Measurements from ENCODE around the gene ZSWIM6. TPM values are rescaled to one million over a fixed set of nuclear protein-coding genes. Genes with fewer than 3 reads are reported as not detected.

The ZSWIM6 gene
- total and polyA plus RNA-seq, 2 of the 4 experiments (the other 2 are of a cell fraction) = 10.8 to 14.1 TPM

DNA sequence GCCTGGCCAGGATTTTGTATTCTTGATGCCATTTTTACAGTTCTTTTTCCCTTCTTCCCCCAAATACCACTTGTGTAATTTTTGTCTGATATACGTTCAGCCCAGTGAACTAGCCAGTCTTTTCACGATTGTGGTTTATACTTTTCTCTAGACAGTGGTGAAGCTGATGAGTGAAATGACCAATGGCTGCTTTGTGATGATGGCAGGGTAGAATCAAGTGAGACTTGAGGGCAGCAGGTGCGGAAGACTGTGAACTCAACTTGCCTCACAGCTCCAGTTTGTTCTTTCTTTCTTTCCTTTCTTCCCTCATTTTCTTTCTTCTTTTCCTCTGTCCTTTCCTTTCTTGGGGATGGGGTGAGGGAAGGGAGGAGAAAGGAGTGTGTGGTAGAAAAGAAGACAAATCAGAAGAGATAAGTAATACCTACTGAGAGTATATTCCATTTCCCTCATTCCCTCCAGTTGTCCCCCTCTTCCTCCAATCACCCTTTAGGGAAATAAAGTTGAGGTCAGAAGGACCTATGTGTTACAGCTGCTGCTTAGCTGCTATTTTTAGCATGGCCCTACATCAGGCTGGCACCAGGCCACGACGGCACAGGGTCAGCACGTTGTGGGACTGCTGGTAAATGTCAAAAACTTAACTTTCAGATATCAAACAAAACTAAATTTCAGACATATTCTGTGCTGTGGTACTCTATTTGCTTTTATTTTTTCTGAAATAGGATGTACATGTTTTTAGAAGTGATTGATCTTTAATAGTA lies 12.3 kb downstream of the ZSWIM6 start (continued):
- no peak for TF ChIP-seq RFX5 (IDR thresholded peaks at IDR 0.05; ENCODE audit: low read depth, low read length)

DNA sequence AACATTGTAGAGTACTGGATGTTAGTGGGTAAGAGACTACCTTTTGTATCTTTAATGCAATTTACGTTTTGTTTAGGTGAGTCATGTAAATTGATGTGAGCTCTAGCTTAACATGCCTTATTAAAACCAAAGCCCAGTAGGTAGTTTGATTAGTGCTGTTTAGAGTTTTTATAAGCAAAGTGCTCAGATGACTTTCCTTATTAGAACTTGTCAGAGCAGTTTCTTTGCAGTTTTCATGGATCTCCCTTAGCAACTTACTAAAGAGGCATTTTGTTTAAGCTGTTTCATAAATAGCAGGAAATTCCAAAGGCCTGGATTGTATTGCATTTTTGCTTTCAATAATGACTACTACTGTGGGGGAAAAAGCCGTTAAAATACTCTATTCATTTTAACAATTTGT lies 14.5 kb downstream of the ZSWIM6 start:
- Histone ChIP-seq H2BK20ac (ENCODE audit: low read depth, low read length) (no peak overlapping the region), H3K23ac (ENCODE audit: low read depth, low read length) (no peak overlapping the region), H2BK5ac (ENCODE audit: low read depth, low read length, poor library complexity, severe bottlenecking) (no peak overlapping the region), H2BK120ac (ENCODE audit: low read depth, low read length) (no peak overlapping the region), H3K9me3 (ENCODE audit: control insufficient read depth, insufficient read depth, low read length) (no peaks in the 10 kb centered on the region), H3K4me3 (ENCODE audit: insufficient read depth, low read depth, low read length) (no peak overlapping the region), H3K4ac (ENCODE audit: low read depth, low read length) (no peak overlapping the region), H3K18ac (ENCODE audit: low read depth, low read length) (no peak overlapping the region), H3K27me3 (ENCODE audit: control insufficient read depth, insufficient read depth, low read length) (no peaks in the 10 kb centered on the region), H3K14ac (replicated peaks; ENCODE audit: low read depth, low read length) (no peak overlapping the region), H4K20me1 (ENCODE audit: insufficient read depth, low read length) (peaks cover 89% of the 10 kb centered on the region), H4K91ac (ENCODE audit: insufficient read depth, low read depth, low read length) (no peak overlapping the region), H3K4me2 (ENCODE audit: low read depth, low read length) (no peak overlapping the region), H3K27ac (ENCODE audit: insufficient read depth, low read length) (no peak overlapping the region), H3K4me1 (ENCODE audit: control insufficient read depth, insufficient read depth, low read length) (peaks cover 13% of the 10 kb centered on the region), H2BK15ac (ENCODE audit: low read depth, low read length) (no peak overlapping the region), H3K9ac (ENCODE audit: low read depth, low read length) (no peak overlapping the region), H3K36me3 (ENCODE audit: control insufficient read depth, insufficient read depth, low read length) (no peaks in the 10 kb centered on the region), H2AFZ (replicated peaks; ENCODE audit: low read length, poor library complexity) (no peak overlapping the region), H3K9me1 (ENCODE audit: insufficient read depth, low read length) (peaks cover 19% of the 10 kb centered on the region), H2AK5ac (ENCODE audit: low read depth, low read length) (no peak overlapping the region), H4K8ac (ENCODE audit: low read depth in 2 of 2, low read length in 2 of 2) (no peak overlapping the region), H3K79me1 (ENCODE audit: low read depth in 1 of 2, low read length in 2 of 2) (peaks cover 23 to 61% of the 10 kb centered on the region in 2 experiments), H4K5ac (ENCODE audit: low read depth, low read length) (no peak overlapping the region), H3K56ac (ENCODE audit: extremely low read depth, insufficient read depth, low read length) (no peak overlapping the region), H2AK9ac (replicated peaks; ENCODE audit: low read depth, low read length, poor library complexity) (no peak overlapping the region)
- ATAC-seq (ENCODE audit: low read depth) (peak; percentile 57), DNase-seq (peak; percentile 63)
- dilution Hi-C loops (cut with HindIII; ENCODE audit: low sequenced_read_pairs, unreplicated experiment) (no loop called here), intact Hi-C loops (cut with micrococcal nuclease) (no loop called here), in situ Hi-C loops (cut with MboI; ENCODE audit: low sequenced_read_pairs) (loop anchor here (25.0 kb wide), 1 partner anchor 466 kb away; no protein-coding TSS in a partner anchor)
- CTCF ChIA-PET = interaction anchor here (0.8 to 0.9 kb wide), 3 partner anchors 11 to 16 kb away, joined by 3 read pairs; no protein-coding TSS in a partner anchor
- no TSS peak for BruUV-seq (replicated peaks)
- POLR2A ChIA-PET (ENCODE audit: unreplicated experiment) = no interaction called here
- no CpG with 5 or more reads among the region's 2 CpGs for WGBS, 2 experiments (ENCODE audit: extremely low coverage in 2 of 2, insufficient read length in 1 of 2)
- TF ChIP-seq CTCF (conservative IDR thresholded peaks at IDR 0.05; ENCODE audit: low read depth, low read length) = no peak
- no peak for TF ChIP-seq CHD1 (IDR thresholded peaks at IDR 0.05; ENCODE audit: low read depth, low read length)
- TF ChIP-seq, protein P1, sequence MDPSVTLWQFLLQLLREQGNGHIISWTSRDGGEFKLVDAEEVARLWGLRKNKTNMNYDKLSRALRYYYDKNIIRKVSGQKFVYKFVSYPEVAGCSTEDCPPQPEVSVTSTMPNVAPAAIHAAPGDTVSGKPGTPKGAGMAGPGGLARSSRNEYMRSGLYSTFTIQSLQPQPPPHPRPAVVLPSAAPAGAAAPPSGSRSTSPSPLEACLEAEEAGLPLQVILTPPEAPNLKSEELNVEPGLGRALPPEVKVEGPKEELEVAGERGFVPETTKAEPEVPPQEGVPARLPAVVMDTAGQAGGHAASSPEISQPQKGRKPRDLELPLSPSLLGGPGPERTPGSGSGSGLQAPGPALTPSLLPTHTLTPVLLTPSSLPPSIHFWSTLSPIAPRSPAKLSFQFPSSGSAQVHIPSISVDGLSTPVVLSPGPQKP (IDR thresholded peaks at IDR 0.05; ENCODE audit: borderline replicate concordance, low read depth, low read length) = no peak
- no peak for TF ChIP-seq BHLHE40 (IDR thresholded peaks at IDR 0.05; ENCODE audit: low read depth, low read length)
- no peak for TF ChIP-seq MAZ (IDR thresholded peaks at IDR 0.05; ENCODE audit: borderline replicate concordance, low read depth, low read length)
- TF ChIP-seq POLR2A (IDR thresholded peaks at IDR 0.05; ENCODE audit: low read depth, low read length) = no peak
- TF ChIP-seq SMC3 (IDR thresholded peaks at IDR 0.05; ENCODE audit: low read depth, low read length) = no peak
- no peak for TF ChIP-seq CEBPB (IDR thresholded peaks at IDR 0.05; ENCODE audit: low read depth, low read length)
- TF ChIP-seq, protein P2, sequence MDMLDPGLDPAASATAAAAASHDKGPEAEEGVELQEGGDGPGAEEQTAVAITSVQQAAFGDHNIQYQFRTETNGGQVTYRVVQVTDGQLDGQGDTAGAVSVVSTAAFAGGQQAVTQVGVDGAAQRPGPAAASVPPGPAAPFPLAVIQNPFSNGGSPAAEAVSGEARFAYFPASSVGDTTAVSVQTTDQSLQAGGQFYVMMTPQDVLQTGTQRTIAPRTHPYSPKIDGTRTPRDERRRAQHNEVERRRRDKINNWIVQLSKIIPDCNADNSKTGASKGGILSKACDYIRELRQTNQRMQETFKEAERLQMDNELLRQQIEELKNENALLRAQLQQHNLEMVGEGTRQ (IDR thresholded peaks at IDR 0.05; ENCODE audit: low read depth, low read length) = no peak
- no peak for TF ChIP-seq RFX5 (IDR thresholded peaks at IDR 0.05; ENCODE audit: low read depth, low read length)
